Panc1 (cell line): ENCODE results near the gene ROBO2. TPM values are rescaled to one million over a fixed set of nuclear protein-coding genes. Genes with fewer than 3 reads are reported as not detected.

Experiments
- ATAC-seq: fragments of 200-7000 bp; cut with Tn5 transposase; 2 replicates; pipeline ENCODE4 v1.9.1; 2020; ENCODE audit warnings: mild to moderate bottlenecking, moderate library complexity
- BruUV-seq: library from RNA; stranded (reverse); fragments of 400-500 nt; replicated peaks from 2 replicates; lab custom pipeline; 2021; lab: Mats Ljungman, UMichigan
- CTCF ChIA-PET: fragments of 300-600 bp; sonication (Branson Sonifier 250); formaldehyde crosslinking; loops from one replicate; lab custom pipeline; 2022; ENCODE audit warnings: antibody characterized with exemption; lab: Charles Lee
- POLR2A ChIA-PET: fragments of 300-600 bp; sonication (Branson Sonifier 250); formaldehyde crosslinking; loops from one replicate; lab custom pipeline; 2022; ENCODE audit warnings: antibody characterized with exemption; lab: Charles Lee
- DNase-seq: peaks from one replicate; pipeline ENCODE4 v3.0.0-alpha.2; 2010; ENCODE audit warnings: low read depth, low spot score
- H3K27ac ChIP-seq: 2 replicates; pipeline ENCODE4 v1.5.1; 2011; ENCODE audit warnings: mild to moderate bottlenecking, low read length, inconsistent platforms
- H3K27me3 ChIP-seq: fragments of 200-500 bp; sonication (Bioruptor generic); 2 replicates; pipeline ENCODE4 v1.6.0; 2014; ENCODE audit warnings: low read length, inconsistent platforms; ENCODE audit not compliant: control insufficient read depth, insufficient read depth
- H3K36me3 ChIP-seq: fragments of 200-500 bp; sonication (Bioruptor generic); 2 replicates; pipeline ENCODE4 v1.5.1; 2014; ENCODE audit warnings: inconsistent platforms, mild to moderate bottlenecking, low read length, moderate library complexity; ENCODE audit not compliant: control insufficient read depth, insufficient read depth
- H3K4me1 ChIP-seq: 2 replicates; pipeline ENCODE4 v1.5.1; 2011; ENCODE audit warnings: inconsistent platforms, mild to moderate bottlenecking, low read length, moderate library complexity; ENCODE audit not compliant: control insufficient read depth, insufficient read depth
- H3K4me3 ChIP-seq, 2 experiments: 2 replicates each; pipeline ENCODE4 v1.5.1; 2011 to 2012; ENCODE audit warnings: low read depth in 2 of 2, low read length in 2 of 2, mild to moderate bottlenecking in 2 of 2, inconsistent platforms in 1 of 2, moderate library complexity in 1 of 2
- H3K9me3 ChIP-seq: fragments of 200-500 bp; sonication (Bioruptor generic); 2 replicates; pipeline ENCODE4 v1.5.1; 2014; ENCODE audit warnings: low read depth, mild to moderate bottlenecking, inconsistent platforms, low read length, moderate library complexity; ENCODE audit not compliant: control insufficient read depth, insufficient read depth
- CTCF ChIP-seq: fragments of 450-650 bp; IDR thresholded peaks from 2 replicates; pipeline ENCODE4 v1.5.1; 2017; ENCODE audit warnings: mild to moderate bottlenecking
- REST ChIP-seq, 2 experiments: IDR thresholded peaks; 2 replicates each; pipeline ENCODE4 v1.6.1; 2011 to 2012; ENCODE audit warnings: low read depth in 2 of 2, control low read depth in 1 of 2, low read length in 1 of 2, mild to moderate bottlenecking in 1 of 2, moderate library complexity in 1 of 2; ENCODE audit not compliant: insufficient read depth in 1 of 2
- SIN3A ChIP-seq: IDR thresholded peaks from 2 replicates; pipeline ENCODE4 v1.6.1; 2012; ENCODE audit warnings: low read depth, mild to moderate bottlenecking, low read length, moderate library complexity, borderline replicate concordance; ENCODE audit not compliant: insufficient read depth
- in situ Hi-C: cut with HindIII; loops from 2 replicates; pipeline ENCODE4 v1.10.0; 2016; ENCODE audit warnings: low sequenced_read_pairs, low pct_unique_long_range_greater_than_20kb
- intact Hi-C: fragments of 100-400 bp; cut with micrococcal nuclease; formaldehyde crosslinking; loops from one replicate; pipeline ENCODE4 v1.10.0; 2022; ENCODE audit not compliant: unreplicated experiment
- total RNA-seq: library from RNA; stranded (reverse); gene quantifications from one replicate; pipeline ENCODE4 v1.2.1, GENCODE V29; 2021; ENCODE audit not compliant: unreplicated experiment

ROBO2 gene
- total RNA-seq, 1 experiment from 2014 or later, result 1.3 TPM

GRCh38 chr3:77699125-77699691 lies 659.3 kb downstream of the ROBO2 start:
- ATAC-seq (no peak), DNase-seq (no peak)
- H3K36me3 ChIP-seq, result no peaks in the 10 kb centered on the region
- TF ChIP-seq CTCF (no peak), REST (IDR thresholded peaks at IDR 0.05; ENCODE audit: insufficient read depth in 1 of 2, low read depth in 2 of 2, low read length in 1 of 2) (no peak), SIN3A (no peak)
- no peaks in the 10 kb centered on the region for H3K4me1 ChIP-seq
- in situ Hi-C loops, result no loop called here
- CTCF ChIA-PET, result no interaction called here
- H3K27ac ChIP-seq, result no peak overlapping the region
- no TSS peak for BruUV-seq
- H3K9me3 ChIP-seq, result no peaks in the 10 kb centered on the region
- POLR2A ChIA-PET, result no interaction called here
- intact Hi-C loops, result no loop called here
- H3K27me3 ChIP-seq, result no peaks in the 10 kb centered on the region
- no peak overlapping the region for H3K4me3 ChIP-seq
